Effector memory CD4-positive, alpha-beta T cell (primary cell): ENCODE data around the gene MYT1.
A peak's percentile ranks its signal among the peaks of the same experiment; 100 is the strongest.
"Not testable (repeated sequence)": the region's sequence is repeated elsewhere in the genome, so short reads cannot be mapped to it uniquely, and the experiment has no call there.

Source experiments
- DNase-seq, 3 donors: peaks; one replicate each; pipeline ENCODE4 v3.0.0-alpha.2; 2020
- H3K27ac ChIP-seq: 2 replicates; pipeline ENCODE4 v1.7.0; 2013; ENCODE audit warnings: mild to moderate bottlenecking, low read length, moderate library complexity; ENCODE audit not compliant: insufficient read depth, poor library complexity, severe bottlenecking
- H3K27me3 ChIP-seq: replicated peaks from 2 replicates; pipeline ENCODE4 v1.7.0; 2013; ENCODE audit warnings: mild to moderate bottlenecking, low read length; ENCODE audit not compliant: insufficient read depth, control insufficient read depth, poor library complexity, severe bottlenecking
- H3K36me3 ChIP-seq: 2 replicates; pipeline ENCODE4 v1.7.0; 2013; ENCODE audit warnings: mild to moderate bottlenecking, low read length, moderate library complexity; ENCODE audit not compliant: control insufficient read depth, insufficient read depth
- H3K4me1 ChIP-seq: 2 replicates; pipeline ENCODE4 v1.7.0; 2013; ENCODE audit warnings: low read length, mild to moderate bottlenecking; ENCODE audit not compliant: control insufficient read depth, insufficient read depth, poor library complexity, severe bottlenecking
- H3K4me3 ChIP-seq: 2 replicates; pipeline ENCODE4 v1.7.0; 2013; ENCODE audit warnings: low read length, low read depth, mild to moderate bottlenecking; ENCODE audit not compliant: insufficient read depth, poor library complexity, severe bottlenecking
- H3K9me3 ChIP-seq: 2 replicates; pipeline ENCODE4 v1.7.0; 2013; ENCODE audit warnings: mild to moderate bottlenecking, low read length, moderate library complexity; ENCODE audit not compliant: control insufficient read depth
- total RNA-seq, 3 donors: gene quantifications; one replicate each; lab custom pipeline; 2026; lab: John Stamatoyannopoulos, UW

MYT1 gene
- 0 to 0.17 (median 0) reads per million in 3 donors for total RNA-seq

GRCh38 chr20:64164123-64164836, at the start of gene MYT1:
Gene MYT1, plus strand, starts transcription at chr20:64164452. Its CDS starts 34,410 bp downstream, at chr20:64198862.
- Histone ChIP-seq H3K27me3 (peaks cover 33% of the 10 kb centered on the region), H3K4me3 (no peak within 1 kb of the TSS), H3K9me3 (no peaks in the 10 kb centered on the region)

GRCh38 chr20:64115171-64115911, 48.9 kb upstream of the MYT1 start:
- no peaks in the 10 kb centered on the region for H3K36me3 ChIP-seq
- no peak overlapping the region for H3K27ac ChIP-seq
- peaks cover 7% of the 10 kb centered on the region for H3K4me1 ChIP-seq
- DNase-seq: no peak
- no peak overlapping the region for H3K4me3 ChIP-seq
- no peaks in the 10 kb centered on the region for H3K27me3 ChIP-seq
- no peaks in the 10 kb centered on the region for H3K9me3 ChIP-seq

More at GRCh38 chr20:64164123-64164836, at the start of gene MYT1:
- H3K27ac ChIP-seq: no peak within 1 kb of the TSS
- no peaks in the 10 kb centered on the region for H3K4me1 ChIP-seq
- H3K36me3 ChIP-seq: no peaks in the 10 kb centered on the region
- no peak for DNase-seq

- H3K9me3 ChIP-seq: no peaks in the 10 kb centered on the region
- H3K4me3 ChIP-seq: no peak overlapping the region
- peaks cover 7% of the 10 kb centered on the region for H3K4me1 ChIP-seq
- DNase-seq: no peak
- H3K27ac ChIP-seq: no peak overlapping the region
- no peaks in the 10 kb centered on the region for H3K36me3 ChIP-seq
- H3K27me3 ChIP-seq: no peaks in the 10 kb centered on the region
These were observed 48.2 kb upstream of the MYT1 start for GRCh38 chr20:64116016-64116415.

- Histone ChIP-seq H3K27ac (no peak overlapping the region), H3K36me3 (no peaks in the 10 kb centered on the region), H3K27me3 (no peaks in the 10 kb centered on the region), H3K9me3 (no peaks in the 10 kb centered on the region), H3K4me3 (no peak overlapping the region), H3K4me1 (peaks cover 7% of the 10 kb centered on the region)
- DNase-seq: no peak
These were observed 47.5 kb upstream of the MYT1 start for GRCh38 chr20:64116541-64117431.

- not testable (repeated sequence) for H3K36me3 ChIP-seq
These were observed 46.8 kb upstream of the MYT1 start for GRCh38 chr20:64117432-64117777.

DNA sequence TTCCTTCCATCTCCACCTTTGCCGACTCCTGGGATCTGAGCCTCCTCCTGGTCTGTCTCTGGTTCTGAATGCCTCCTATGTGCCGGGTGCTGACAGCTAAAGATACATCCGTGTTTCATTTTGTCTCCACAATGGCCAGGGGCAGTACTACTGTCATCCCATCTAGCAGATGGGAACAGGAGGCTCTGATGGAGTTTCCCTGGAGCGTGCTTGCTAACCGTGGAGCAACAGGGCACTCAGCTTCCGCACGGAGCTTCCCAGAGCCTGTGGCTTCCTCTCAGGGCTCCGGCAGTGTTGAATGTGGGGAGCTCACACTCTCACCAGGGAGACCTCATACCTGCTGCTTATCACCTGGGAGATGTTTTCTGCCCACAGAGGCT, 45.0 kb upstream of the MYT1 start:
- no peak overlapping the region for H3K27ac ChIP-seq
- H3K27me3 ChIP-seq: no peaks in the 10 kb centered on the region
- DNase-seq: no peak
- no peaks in the 10 kb centered on the region for H3K9me3 ChIP-seq
- no peak overlapping the region for H3K4me3 ChIP-seq
- H3K36me3 ChIP-seq: no peaks in the 10 kb centered on the region
- H3K4me1 ChIP-seq: peaks cover 7% of the 10 kb centered on the region

More at GRCh38 chr20:64117432-64117777, 46.8 kb upstream of the MYT1 start:
- not testable (repeated sequence) for H3K27me3 ChIP-seq, H3K4me1 ChIP-seq, H3K4me3 ChIP-seq, H3K27ac ChIP-seq, DNase-seq, H3K9me3 ChIP-seq

- no peaks in the 10 kb centered on the region for H3K27me3 ChIP-seq
- H3K9me3 ChIP-seq: no peaks in the 10 kb centered on the region
- DNase-seq: no peak
- H3K4me3 ChIP-seq: peak overlapping the region; percentile 49
- H3K4me1 ChIP-seq: peaks cover 7% of the 10 kb centered on the region
- H3K36me3 ChIP-seq: no peaks in the 10 kb centered on the region
- no peak overlapping the region for H3K27ac ChIP-seq
These were observed 44.4 kb upstream of the MYT1 start for GRCh38 chr20:64119681-64120341.

- no peaks in the 10 kb centered on the region for H3K36me3 ChIP-seq
- H3K4me3 ChIP-seq: no peak overlapping the region
- no peak overlapping the region for H3K27ac ChIP-seq
- no peak for DNase-seq
- H3K27me3 ChIP-seq: no peaks in the 10 kb centered on the region
- H3K9me3 ChIP-seq: no peaks in the 10 kb centered on the region
- H3K4me1 ChIP-seq: peaks cover 7% of the 10 kb centered on the region
These were observed 42.7 kb upstream of the MYT1 start for GRCh38 chr20:64121586-64121985.

DNA sequence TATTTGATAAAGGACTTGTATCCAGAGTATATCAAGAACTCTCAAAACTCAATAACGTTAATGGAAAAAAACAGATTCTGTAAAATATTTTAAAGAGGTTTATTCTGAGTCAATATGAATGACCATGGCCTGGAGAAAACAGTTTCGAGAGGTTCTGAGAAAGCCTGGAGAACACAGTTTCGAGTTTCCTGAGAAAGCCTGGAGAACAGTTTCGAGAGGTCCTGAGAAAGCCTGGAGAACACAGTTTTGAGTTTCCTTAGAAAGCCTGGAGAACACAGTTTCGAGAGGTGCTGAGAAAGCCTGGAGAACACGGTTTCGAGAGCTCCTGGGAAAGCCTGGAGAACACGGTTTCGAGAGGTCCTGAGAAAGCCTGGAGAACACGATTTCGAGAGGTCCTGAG, 41.3 kb upstream of the MYT1 start:
- H3K4me3 ChIP-seq, H3K9me3 ChIP-seq, H3K4me1 ChIP-seq, DNase-seq, H3K27ac ChIP-seq, H3K27me3 ChIP-seq, H3K36me3 ChIP-seq: not testable (repeated sequence)
